Measurements from ENCODE around the gene UPP2.

The UPP2 gene

GRCh38 chr2:158101384-158101926, at the start of gene UPP2:
TSS of gene UPP2 (plus strand) at chr2:158101876. CDS start at chr2:158102064, 188 bp downstream.
- DNase-seq (ENCODE audit: low spot score in 2 of 2), result no peak
- no peak within 1 kb of the TSS for H3K4me3 Mint-ChIP-seq
- H3K4me1 Mint-ChIP-seq, result no peaks in the 10 kb centered on the region
- no peaks in the 10 kb centered on the region for H3K36me3 Mint-ChIP-seq
- H3K27ac Mint-ChIP-seq, result no peak within 1 kb of the TSS
- peaks cover 2% of the 10 kb centered on the region for H3K27me3 Mint-ChIP-seq
- peaks cover 1% of the 10 kb centered on the region for H3K9me3 Mint-ChIP-seq
- no peak for ATAC-seq (ENCODE audit: low read depth)

- H3K9me3 Mint-ChIP-seq, result no peaks in the 10 kb centered on the region
- H3K4me3 Mint-ChIP-seq, result no peak overlapping the region
- no peaks in the 10 kb centered on the region for H3K36me3 Mint-ChIP-seq
- no peaks in the 10 kb centered on the region for H3K4me1 Mint-ChIP-seq
- H3K27me3 Mint-ChIP-seq, result no peaks in the 10 kb centered on the region
- no peak overlapping the region for H3K27ac Mint-ChIP-seq
- ATAC-seq (ENCODE audit: low read depth) (no peak), DNase-seq (ENCODE audit: low spot score in 2 of 2) (no peak)
Measured at GRCh38 chr2:158052761-158053160, 48.9 kb upstream of the UPP2 start.

- no peak for DNase-seq (ENCODE audit: low spot score in 2 of 2)
- Mint-ChIP-seq H3K27ac (no peak overlapping the region), H3K27me3 (no peaks in the 10 kb centered on the region), H3K9me3 (no peaks in the 10 kb centered on the region), H3K4me1 (no peaks in the 10 kb centered on the region), H3K4me3 (no peak overlapping the region), H3K36me3 (no peaks in the 10 kb centered on the region)
- no peak for ATAC-seq (ENCODE audit: low read depth)
Measured at GRCh38 chr2:158056875-158057274, 44.8 kb upstream of the UPP2 start.

GRCh38 chr2:158060160-158060834, 41.4 kb upstream of the UPP2 start:
- DNase-seq (ENCODE audit: low spot score in 2 of 2) (no peak), ATAC-seq (ENCODE audit: low read depth) (no peak)
- H3K4me1 Mint-ChIP-seq, result no peaks in the 10 kb centered on the region
- H3K9me3 Mint-ChIP-seq, result no peaks in the 10 kb centered on the region
- no peaks in the 10 kb centered on the region for H3K27me3 Mint-ChIP-seq
- H3K36me3 Mint-ChIP-seq, result no peaks in the 10 kb centered on the region
- no peak overlapping the region for H3K27ac Mint-ChIP-seq
- H3K4me3 Mint-ChIP-seq, result no peak overlapping the region

- no peak overlapping the region for H3K27ac Mint-ChIP-seq
Measured at GRCh38 chr2:158060835-158061435, 40.7 kb upstream of the UPP2 start.

GRCh38 chr2:158061763-158062162, 39.9 kb upstream of the UPP2 start:
- no peaks in the 10 kb centered on the region for H3K27me3 Mint-ChIP-seq
- no peak for DNase-seq (ENCODE audit: low spot score in 2 of 2)
- no peaks in the 10 kb centered on the region for H3K4me1 Mint-ChIP-seq
- H3K4me3 Mint-ChIP-seq, result no peak overlapping the region
- H3K36me3 Mint-ChIP-seq, result no peaks in the 10 kb centered on the region
- H3K9me3 Mint-ChIP-seq, result no peaks in the 10 kb centered on the region
- H3K27ac Mint-ChIP-seq, result no peak overlapping the region
- no peak for ATAC-seq (ENCODE audit: low read depth)

More at GRCh38 chr2:158060835-158061435, 40.7 kb upstream of the UPP2 start:
- Mint-ChIP-seq H3K9me3 (no peaks in the 10 kb centered on the region), H3K36me3 (no peaks in the 10 kb centered on the region), H3K27me3 (no peaks in the 10 kb centered on the region), H3K4me1 (no peaks in the 10 kb centered on the region), H3K4me3 (no peak overlapping the region)
- no peak for DNase-seq (ENCODE audit: low spot score in 2 of 2)
- no peak for ATAC-seq (ENCODE audit: low read depth)

GRCh38 chr2:158066046-158066713, 35.5 kb upstream of the UPP2 start:
- H3K4me1 Mint-ChIP-seq, result no peaks in the 10 kb centered on the region
- H3K9me3 Mint-ChIP-seq, result no peaks in the 10 kb centered on the region
- no peak overlapping the region for H3K4me3 Mint-ChIP-seq
- no peaks in the 10 kb centered on the region for H3K36me3 Mint-ChIP-seq
- no peak for DNase-seq (ENCODE audit: low spot score in 2 of 2)
- H3K27me3 Mint-ChIP-seq, result peaks cover 4% of the 10 kb centered on the region
- H3K27ac Mint-ChIP-seq, result no peak overlapping the region
- ATAC-seq (ENCODE audit: low read depth), result no peak

GRCh38 chr2:158071018-158071417, 30.7 kb upstream of the UPP2 start:
- Mint-ChIP-seq H3K27me3 (peaks cover 7% of the 10 kb centered on the region), H3K9me3 (no peaks in the 10 kb centered on the region), H3K36me3 (no peaks in the 10 kb centered on the region), H3K4me3 (no peak overlapping the region), H3K4me1 (no peaks in the 10 kb centered on the region), H3K27ac (no peak overlapping the region)
- ATAC-seq (ENCODE audit: low read depth) (no peak), DNase-seq (ENCODE audit: low spot score in 2 of 2) (no peak)

GRCh38 chr2:158072361-158072760, 29.3 kb upstream of the UPP2 start:
- DNase-seq (ENCODE audit: low spot score in 2 of 2) (no peak), ATAC-seq (ENCODE audit: low read depth) (no peak)
- H3K4me1 Mint-ChIP-seq, result no peaks in the 10 kb centered on the region
- no peak overlapping the region for H3K4me3 Mint-ChIP-seq
- H3K9me3 Mint-ChIP-seq, result peaks cover 6% of the 10 kb centered on the region
- peaks cover 7% of the 10 kb centered on the region for H3K27me3 Mint-ChIP-seq
- peaks cover 3% of the 10 kb centered on the region for H3K36me3 Mint-ChIP-seq
- H3K27ac Mint-ChIP-seq, result no peak overlapping the region

- Mint-ChIP-seq H3K9me3 (peaks cover 8% of the 10 kb centered on the region), H3K36me3 (peaks cover 3% of the 10 kb centered on the region), H3K27me3 (peaks cover 2% of the 10 kb centered on the region), H3K27ac (no peak overlapping the region), H3K4me1 (no peaks in the 10 kb centered on the region), H3K4me3 (no peak overlapping the region)
- DNase-seq (ENCODE audit: low spot score in 2 of 2) (no peak), ATAC-seq (ENCODE audit: low read depth) (no peak)
Measured at GRCh38 chr2:158079672-158080071, 22.0 kb upstream of the UPP2 start.

- Mint-ChIP-seq H3K27me3 (peaks cover 8% of the 10 kb centered on the region), H3K9me3 (peaks cover 12% of the 10 kb centered on the region), H3K4me1 (no peaks in the 10 kb centered on the region)
Measured at GRCh38 chr2:158088093-158088492, 13.6 kb upstream of the UPP2 start.

GRCh38 chr2:158089322-158089721, 12.4 kb upstream of the UPP2 start:
- Mint-ChIP-seq H3K4me1 (no peaks in the 10 kb centered on the region), H3K27ac (no peak overlapping the region)

More at GRCh38 chr2:158088093-158088492, 13.6 kb upstream of the UPP2 start:
- no peak overlapping the region for H3K4me3 Mint-ChIP-seq
- ATAC-seq (ENCODE audit: low read depth), result no peak
- no peaks in the 10 kb centered on the region for H3K36me3 Mint-ChIP-seq
- DNase-seq (ENCODE audit: low spot score in 2 of 2), result no peak
- no peak overlapping the region for H3K27ac Mint-ChIP-seq

GRCh38 chr2:158091647-158092046, 10.0 kb upstream of the UPP2 start:
- H3K9me3 Mint-ChIP-seq, result peaks cover 11% of the 10 kb centered on the region
- no peak overlapping the region for H3K27ac Mint-ChIP-seq
- H3K36me3 Mint-ChIP-seq, result no peaks in the 10 kb centered on the region
- H3K4me3 Mint-ChIP-seq, result no peak overlapping the region
- peaks cover 8% of the 10 kb centered on the region for H3K27me3 Mint-ChIP-seq
- no peaks in the 10 kb centered on the region for H3K4me1 Mint-ChIP-seq
- DNase-seq (ENCODE audit: low spot score in 2 of 2) (no peak), ATAC-seq (ENCODE audit: low read depth) (no peak)

More at GRCh38 chr2:158089322-158089721, 12.4 kb upstream of the UPP2 start:
- H3K36me3 Mint-ChIP-seq, result no peaks in the 10 kb centered on the region
- H3K9me3 Mint-ChIP-seq, result peaks cover 12% of the 10 kb centered on the region
- H3K4me3 Mint-ChIP-seq, result no peak overlapping the region
- peaks cover 8% of the 10 kb centered on the region for H3K27me3 Mint-ChIP-seq
- DNase-seq (ENCODE audit: low spot score in 2 of 2) (no peak), ATAC-seq (ENCODE audit: low read depth) (no peak)

GRCh38 chr2:158094487-158095092, 7.1 kb upstream of the UPP2 start:
- H3K9me3 Mint-ChIP-seq, result no peaks in the 10 kb centered on the region
- H3K27ac Mint-ChIP-seq, result no peak overlapping the region
- H3K4me1 Mint-ChIP-seq, result no peaks in the 10 kb centered on the region
- H3K27me3 Mint-ChIP-seq, result peaks cover 3% of the 10 kb centered on the region
- ATAC-seq (ENCODE audit: low read depth) (no peak), DNase-seq (ENCODE audit: low spot score in 2 of 2) (no peak)
- H3K4me3 Mint-ChIP-seq, result no peak overlapping the region
- H3K36me3 Mint-ChIP-seq, result no peaks in the 10 kb centered on the region

All from memory B cell (primary cell).